GM19452 (cell line): ENCODE data around the gene GFY.

Experiments
- ATAC-seq: cut with Tn5 transposase; IDR thresholded peaks from one replicate; pipeline ENCODE4 v1.9.1; 2021; ENCODE audit not compliant: unreplicated experiment

The GFY gene

GRCh38 chr19:49408816-49409440, 16.3 kb upstream of the GFY start:
- ATAC-seq: no peak

- ATAC-seq: no peak
Measured at GRCh38 chr19:49409441-49410029, 15.7 kb upstream of the GFY start.

DNA sequence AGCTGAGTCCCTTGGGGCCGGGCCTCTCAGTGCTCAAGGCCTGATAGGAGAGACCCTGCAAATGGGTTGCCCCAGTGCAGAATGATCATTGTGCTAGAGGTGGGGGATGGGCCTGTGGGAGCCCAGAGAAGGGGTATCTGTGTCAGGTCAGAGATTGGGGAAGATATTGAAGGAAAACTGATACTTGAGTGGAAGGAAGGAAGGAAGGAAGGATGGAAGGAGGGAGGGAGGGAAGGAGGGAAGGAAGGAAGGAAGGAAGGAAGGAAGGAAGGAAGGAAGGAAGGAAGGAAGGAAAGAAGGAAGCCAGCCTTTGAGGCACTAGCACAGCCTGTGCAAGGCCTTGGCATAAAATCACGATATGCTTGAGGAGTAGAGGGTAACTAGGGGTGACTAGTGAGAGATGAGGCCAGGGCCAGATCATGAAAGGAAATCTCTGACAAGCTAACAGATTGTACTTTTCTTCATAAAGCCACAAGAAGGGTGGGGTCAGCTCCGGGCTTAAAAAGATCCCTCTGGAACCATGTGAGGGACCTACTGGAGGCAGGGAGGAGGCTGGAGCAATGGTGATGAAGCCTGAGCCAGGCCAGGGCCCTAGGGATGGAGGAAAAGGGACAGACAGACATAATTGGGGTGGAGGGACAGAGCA, 13.4 kb upstream of the GFY start:
- no peak for ATAC-seq

DNA sequence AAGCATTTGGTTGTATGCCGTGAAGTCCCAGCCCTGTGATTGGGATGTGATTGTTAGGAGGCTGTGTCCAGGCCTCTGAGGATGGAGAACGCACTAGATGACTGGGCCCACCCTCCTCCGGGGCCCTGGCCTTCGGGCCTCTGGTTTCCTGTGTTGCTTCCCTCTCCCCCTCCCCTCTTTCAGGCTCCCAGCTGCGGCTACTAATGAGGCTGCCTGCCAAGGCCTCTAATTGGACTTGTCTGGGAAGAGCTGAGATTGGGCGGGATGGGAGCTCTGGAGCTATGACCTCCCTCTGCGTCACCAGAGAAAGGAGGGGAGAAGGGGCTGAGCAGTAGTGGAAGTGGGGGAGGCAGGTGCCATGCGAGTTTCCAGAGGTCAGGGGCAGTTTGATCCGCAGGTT, 11.8 kb upstream of the GFY start:
- ATAC-seq: no peak

- ATAC-seq: no peak
Measured at GRCh38 chr19:49414256-49414655, 10.9 kb upstream of the GFY start.

DNA sequence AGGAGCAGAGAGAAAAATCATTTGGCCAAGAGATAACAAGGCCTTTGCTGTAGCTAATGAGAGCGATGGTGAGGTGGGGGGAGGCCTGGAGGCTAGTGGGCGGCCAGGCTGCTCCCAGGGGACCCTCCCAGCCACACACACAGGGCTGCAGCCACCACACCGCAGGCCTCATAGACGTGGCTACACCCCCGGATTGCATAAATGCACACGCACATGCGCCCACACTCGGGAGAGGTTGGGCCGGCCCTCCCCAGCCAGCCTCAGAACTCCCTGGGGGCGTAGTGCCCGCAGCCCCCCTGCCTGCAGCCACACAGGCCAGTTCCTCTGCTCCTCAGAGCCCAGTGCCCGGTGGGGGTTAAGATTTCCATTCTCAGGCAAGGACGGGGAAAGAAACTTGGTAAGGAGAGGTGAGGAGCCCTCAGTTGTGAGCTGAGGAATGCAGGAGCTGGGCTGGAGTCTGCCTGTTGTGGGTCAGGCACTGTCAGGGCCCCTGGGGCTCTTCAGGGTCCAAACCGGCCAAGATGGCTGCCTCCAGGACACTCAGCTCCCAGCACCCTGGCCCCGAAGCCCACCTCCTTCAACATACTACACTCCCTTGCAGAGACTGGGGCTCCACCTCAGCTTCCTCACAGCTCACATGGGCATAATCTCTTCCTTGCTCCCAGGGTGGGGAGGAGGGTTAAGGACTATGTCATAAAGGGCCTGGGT, 9.9 kb upstream of the GFY start:
- no peak for ATAC-seq

DNA sequence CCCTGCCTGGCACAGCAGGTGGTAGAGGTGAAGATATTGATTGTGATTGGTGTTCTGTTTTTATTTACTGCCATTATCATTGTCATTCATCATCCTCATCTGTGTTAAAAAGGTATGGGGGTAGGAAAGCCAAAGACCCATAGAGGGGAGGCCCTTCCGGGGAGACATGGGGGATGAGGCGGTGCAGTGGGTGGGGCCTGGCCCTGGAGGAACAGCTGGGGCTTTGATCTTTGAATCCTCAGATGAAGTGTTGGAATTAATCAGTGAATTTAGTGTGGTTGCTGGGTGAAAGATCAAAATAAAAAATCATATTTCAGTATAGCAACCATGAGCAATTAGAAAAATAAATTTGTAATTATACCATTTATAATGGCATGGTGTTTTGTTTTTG, 9.4 kb upstream of the GFY start:
- ATAC-seq: no peak

DNA sequence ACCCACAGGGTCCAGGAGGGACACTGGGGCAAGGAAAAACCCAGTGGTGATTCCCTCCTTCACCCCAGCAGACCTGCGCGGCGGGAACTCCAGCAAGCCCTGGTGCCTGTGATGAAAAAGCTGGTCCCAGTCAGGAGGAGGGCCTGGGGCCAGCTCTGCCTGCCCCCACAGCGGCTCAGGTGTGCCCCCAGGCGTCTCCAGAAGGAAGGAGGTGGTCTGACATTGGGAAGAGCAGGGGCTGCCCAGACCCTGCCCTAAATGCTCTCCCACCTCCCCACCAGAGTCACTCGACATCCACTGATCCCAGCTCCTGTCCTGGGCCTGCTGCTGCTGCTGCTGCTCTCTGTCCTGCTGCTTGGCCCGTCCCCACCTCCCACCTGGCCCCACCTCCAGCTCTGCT, 8.1 kb upstream of the GFY start:
- ATAC-seq: no peak

DNA sequence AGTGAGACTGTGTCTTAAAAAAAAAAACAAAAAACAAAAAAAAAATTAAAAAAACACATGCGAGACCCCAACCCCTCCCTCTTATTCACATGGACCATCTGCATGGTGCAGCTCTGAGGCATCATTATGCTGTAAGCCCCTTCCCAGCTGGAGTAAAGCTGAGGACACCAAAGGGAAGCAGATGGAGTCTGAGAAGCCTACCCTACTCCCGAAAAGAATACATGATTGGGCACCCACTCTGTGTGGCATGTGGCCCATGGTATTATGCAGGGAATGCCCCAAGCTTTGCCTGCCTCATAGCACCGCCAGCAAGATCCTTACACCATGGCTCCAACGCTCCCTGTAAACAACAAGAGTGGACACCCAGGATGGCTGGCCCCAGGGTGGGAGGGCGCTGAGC, 6.7 kb upstream of the GFY start:
- no peak for ATAC-seq

DNA sequence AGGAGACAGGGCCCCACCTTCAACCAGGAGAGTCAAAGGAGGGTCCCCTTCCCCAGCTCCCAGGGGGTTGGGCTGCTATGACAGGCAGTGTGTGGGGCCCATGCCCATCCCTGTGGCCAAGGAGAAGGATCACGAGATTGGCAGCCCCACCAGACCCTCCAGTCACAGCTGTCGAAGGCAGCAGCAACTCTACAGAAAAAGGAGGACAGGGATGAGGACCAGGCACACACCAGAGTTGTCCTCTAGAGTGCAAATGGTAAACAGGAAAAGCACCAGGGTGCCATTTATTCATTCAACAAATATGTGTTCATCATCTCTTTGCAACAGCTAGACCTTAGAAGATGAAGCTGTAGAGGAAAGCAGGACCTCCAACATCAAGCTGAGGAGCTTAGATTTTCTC, 6.0 kb upstream of the GFY start:
- ATAC-seq: no peak

DNA sequence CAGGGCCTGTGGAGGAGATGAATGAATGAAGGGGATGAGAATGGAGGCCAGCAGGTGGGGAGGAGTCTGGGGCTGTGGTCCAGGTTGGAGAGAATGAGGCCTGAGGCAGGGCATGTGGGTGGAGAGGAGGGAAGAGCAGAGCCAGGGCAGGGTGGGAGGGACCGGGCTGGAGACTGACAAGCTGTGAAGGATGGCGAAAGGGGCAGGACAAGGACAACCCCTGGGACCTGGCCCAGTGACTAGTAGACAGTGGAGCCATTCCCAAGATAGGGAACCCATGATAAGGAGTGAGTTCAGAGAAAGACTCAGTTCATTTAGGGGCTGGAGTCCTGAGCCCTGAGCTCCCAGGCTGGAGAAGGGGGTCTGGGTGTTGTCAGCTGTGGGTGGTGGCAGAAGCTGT, 5.0 kb upstream of the GFY start:
- ATAC-seq: no peak

GRCh38 chr19:49421039-49421877, 3.9 kb upstream of the GFY start:
- no peak for ATAC-seq

- ATAC-seq: no peak
Measured at GRCh38 chr19:49421878-49422202, 3.3 kb upstream of the GFY start.

DNA sequence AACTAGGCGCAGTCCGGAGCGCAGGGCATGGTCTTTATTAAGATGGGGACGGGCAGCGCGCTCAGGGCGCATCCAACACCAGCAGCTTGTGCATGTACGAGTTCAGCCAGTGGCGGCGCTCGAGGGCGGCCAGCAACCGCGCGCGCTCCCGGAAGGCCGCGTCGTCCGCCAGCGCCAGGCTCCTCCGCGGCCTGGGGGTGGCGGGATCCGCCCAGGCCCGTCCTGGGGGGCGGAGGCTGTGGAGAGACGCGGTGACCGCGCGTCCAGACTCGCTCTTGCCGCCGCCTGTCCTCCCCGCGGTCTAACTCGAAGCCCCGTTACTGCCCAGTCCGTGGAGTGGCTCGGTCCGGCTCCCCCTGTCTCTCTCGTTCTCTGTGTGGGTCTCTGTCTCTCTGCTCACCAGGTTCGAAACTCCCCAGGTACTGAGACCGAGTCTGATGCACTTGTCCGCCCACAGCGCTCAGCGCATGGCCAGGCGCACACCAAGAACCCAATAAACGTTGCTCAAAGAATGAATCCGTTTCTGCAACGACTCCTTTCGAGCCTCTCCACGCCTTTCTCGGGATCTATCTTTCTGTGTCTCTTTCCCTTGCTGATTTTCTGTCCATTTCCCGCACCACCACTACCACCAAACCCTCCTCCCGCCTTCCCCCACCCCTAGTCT, 2.6 kb upstream of the GFY start:
- no peak for ATAC-seq

DNA sequence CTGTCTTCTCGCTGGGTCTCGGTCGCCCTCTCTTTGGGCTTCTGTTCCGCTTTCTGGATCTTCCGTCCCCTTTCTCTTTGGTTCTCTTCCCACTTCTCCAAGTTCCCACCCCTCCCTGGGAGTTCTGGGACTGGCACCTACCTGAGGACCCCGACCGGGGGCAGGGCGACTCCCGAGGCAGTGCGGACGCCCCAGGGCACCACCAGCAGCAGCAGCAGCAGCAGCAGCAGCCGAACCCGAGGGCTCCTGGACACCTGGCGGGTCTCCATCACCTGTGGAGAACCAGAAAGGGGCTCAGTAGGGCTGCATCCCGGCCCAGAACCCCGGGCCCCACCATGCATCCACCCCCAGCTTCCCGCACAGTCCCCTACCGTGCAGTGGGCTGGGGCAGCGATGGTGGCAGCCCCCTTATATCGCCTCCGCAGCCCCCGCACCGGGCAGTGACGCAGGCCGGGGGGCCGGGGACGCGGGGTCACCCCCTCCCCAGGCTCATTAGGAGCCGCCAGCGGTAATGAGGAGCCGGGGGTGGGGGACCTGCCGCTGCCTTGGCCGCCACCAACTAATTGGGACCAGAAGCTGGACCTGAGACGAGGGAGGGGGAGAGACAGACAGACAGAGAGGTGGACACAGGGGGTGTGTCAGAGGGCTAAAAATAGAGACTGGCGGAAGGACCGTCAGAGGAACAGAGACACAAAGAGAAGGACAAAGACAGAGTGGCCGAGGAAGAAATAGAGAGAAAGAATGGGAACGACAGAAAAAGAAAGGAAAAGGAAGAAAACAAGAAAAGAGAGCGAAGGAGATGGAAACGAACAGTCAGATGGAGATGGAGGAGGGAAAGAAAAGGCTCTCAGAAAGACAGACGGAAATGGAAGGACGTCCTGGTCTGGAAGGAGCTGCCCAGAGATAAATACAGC, 1.9 kb upstream of the GFY start, which contains the start of gene PTH2:
TSS of gene PTH2 (minus strand) at position 371 of the 914 bp plus-strand sequence. CDS start at position 269, 102 bp downstream.
- ATAC-seq: no peak

- ATAC-seq: no peak
Measured at GRCh38 chr19:49423985-49424303, 1.2 kb upstream of the GFY start.

- no peak for ATAC-seq
Measured at GRCh38 chr19:49425922-49426592, 869 bp downstream of the GFY start.

GRCh38 chr19:49427339-49427738, 2.2 kb downstream of the GFY start:
- ATAC-seq: no peak

DNA sequence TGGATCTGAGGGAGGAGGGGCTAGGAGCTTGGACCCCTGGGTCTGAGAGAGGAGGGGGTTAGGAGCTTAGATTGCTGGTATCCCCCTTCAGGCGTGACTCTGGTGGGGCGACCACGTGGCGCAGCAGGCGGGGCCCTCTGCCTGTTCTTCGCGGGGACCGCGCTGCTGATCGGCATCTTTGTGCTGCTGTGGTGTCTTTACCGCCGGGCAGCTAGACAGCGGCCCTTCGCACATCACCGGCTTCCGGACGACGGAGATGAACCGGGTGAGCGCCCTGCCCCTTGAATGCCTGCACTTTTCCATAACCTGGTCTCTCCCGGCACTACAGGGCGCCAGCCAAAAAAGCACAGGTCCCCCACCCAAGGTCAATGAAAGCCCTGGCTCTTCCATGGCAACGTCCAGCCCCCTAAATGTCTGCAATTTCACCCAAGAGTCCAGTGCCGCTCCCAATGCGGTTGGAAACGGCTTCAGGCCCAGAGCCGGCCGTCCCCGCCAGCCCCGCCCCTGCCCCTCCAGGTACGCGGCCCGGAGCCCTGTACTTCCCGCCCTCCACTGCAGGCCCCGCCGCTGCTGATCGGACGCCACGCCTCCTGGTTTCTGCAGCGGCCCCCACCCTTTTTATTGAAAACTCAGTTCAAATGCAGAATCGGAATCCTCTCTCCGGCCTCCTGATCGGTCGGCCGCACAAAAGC, 2.8 kb downstream of the GFY start:
- ATAC-seq: no peak
